ENCODE measurements around the gene ROBO4.

Gene ROBO4

GRCh38 chr11:124834526-124835180 lies 63.0 kb downstream of the ROBO4 start:
- H3K9ac ChIP-seq (ENCODE audit: low read length): no peak overlapping the region
- H3K9me3 ChIP-seq (ENCODE audit: control insufficient read depth, low read depth, low read length): no peaks in the 10 kb centered on the region
- peaks cover 9% of the 10 kb centered on the region for H3K4me1 ChIP-seq (ENCODE audit: control insufficient read depth, low read depth, low read length)
- H3K4me3 ChIP-seq (ENCODE audit: low read length): no peak overlapping the region
- H3K27ac ChIP-seq (ENCODE audit: low read length): no peak overlapping the region
- H3K27me3 ChIP-seq (ENCODE audit: control insufficient read depth, insufficient read depth, low read length): peaks cover 43% of the 10 kb centered on the region
- H3K36me3 ChIP-seq (ENCODE audit: control insufficient read depth, low read depth, low read length): no peaks in the 10 kb centered on the region
